ENCODE measurements around the gene DOCK8.

Gene DOCK8

DNA sequence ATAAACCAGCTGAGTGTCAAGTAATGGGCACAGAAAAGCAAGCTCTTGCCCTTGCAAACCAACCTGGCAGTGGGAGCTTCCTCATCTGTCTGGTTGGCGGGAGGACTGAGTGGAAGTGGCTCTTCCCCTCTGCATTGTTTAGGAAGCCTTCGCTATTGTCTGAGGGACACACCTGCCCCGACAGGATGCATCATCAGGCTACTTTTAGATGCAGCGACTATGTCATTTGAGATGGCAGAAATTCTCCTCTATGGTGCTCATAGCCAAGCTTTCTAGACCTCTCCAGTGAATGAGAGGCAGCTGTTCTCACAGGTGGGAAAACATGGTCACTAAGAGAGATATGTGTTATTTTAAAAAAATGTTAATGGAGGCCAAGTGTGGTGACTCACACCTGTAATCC, 104.0 kb downstream of the DOCK8 start:
- no peak for DNase-seq

DNA sequence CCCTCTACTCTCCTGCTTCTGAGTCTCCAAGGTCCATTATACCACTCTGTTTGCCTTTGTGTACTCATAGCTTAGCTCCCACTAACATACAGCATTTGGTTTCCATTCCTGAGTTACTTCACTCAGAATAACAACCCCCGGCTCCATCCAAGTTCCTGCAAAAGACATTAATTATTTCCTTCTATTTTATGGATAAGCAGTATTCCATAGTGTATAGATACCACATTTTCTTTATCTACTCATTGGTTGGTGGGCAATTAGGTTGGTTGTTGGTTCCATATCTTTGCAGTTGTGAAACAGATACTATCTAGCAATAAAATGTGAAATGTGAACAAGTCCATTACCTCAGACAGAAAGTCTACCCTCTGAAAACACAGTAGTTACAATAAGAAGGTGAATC, 110.3 kb downstream of the DOCK8 start:
- DNase-seq: no peak

DNA sequence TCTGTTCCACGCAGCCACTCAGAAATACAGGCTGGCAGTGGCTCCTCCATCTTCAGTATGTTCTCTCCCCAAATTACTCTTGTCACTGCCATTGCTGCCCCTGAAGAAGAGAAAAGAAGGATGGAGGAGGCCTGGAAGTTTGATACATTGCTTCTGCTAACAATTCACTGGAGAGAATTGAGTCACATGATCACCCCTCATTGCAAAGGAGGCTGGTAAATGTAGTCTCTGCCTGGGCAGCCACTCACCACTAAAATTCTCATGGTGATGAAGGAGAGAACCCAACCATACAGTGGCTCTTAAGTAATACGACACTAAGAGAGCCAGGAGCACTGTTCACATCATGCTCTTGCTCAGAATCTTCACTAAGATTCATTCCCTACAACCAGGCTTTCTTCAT, 112.0 kb downstream of the DOCK8 start:
- no peak for DNase-seq

DNA sequence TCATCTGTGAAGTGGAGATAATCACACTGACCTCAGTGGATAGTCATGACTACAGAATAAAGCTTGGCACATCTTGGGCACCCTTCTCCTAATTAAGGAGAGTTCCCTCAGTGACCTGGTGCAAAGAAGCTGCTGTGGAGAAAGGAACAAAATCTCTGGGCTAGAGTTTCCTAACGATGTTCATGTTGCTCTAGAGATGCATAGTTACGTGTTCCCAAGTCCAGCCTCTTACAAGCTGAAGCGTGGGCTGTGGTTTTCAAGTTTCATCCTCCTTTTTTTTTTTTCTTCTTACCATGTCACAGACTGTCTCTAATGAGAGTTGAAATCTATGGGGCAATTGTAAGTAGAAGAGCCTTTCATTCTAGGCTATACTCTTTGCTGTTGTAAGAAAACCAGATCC, 113.8 kb downstream of the DOCK8 start:
- DNase-seq: no peak

DNA sequence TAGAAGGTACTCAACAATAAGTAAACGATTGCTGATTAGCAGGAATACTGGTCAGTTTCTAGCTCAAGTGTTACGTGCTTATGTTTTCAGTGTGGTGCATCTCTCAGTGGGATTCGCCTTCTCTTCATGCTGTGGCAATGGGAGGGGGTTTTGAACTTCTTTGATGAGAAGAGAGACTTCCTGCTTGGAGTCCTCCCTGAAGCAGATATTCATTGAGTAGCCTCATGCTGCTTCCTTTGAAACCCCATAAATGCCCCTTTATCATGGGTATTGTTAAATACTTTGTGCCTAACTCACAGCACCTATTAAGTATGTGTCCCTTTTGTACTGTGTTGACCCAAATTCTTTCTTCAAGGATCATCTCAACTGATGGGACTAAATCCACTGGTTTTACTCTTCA, 116.5 kb downstream of the DOCK8 start:
- no peak for DNase-seq

DNA sequence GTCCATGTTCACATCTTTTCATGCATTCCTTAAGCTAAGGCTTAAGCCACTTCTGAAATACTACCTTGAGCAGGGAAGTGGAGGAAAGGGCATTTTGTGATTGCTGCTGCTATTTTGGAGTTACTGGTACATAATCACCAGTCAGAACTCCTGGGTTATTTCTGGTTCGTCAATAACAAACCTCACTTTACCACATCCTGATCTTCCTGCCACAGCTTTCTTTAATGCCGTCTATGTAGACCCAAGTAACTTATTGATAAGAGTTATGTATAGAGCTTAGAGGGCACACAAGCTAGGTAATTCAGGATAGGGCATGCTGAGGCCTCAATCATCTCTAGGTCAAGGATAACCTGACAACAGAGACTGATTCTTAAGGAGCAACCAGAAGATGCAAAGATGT, 120.7 kb downstream of the DOCK8 start:
- DNase-seq: no peak

DNA sequence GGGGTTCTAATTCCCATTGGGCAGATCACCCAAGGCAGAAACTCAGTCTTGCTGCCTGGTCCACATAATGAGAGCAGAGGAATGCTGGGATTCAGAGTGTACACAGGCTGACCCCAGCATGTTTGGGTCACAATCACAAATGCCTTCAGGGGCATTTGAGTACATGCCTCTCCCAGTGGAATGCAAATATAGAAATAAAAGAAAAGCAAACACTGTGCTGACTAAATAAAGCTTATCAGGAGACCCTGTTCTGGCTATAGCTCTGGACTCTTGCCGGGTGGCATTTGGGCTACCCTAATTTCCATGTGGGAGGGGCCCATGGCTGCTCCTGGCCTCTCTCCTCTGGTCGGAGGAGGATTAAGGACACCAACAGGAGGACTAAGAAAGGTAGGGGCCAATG, 121.4 kb downstream of the DOCK8 start:
- DNase-seq: no peak

DNA sequence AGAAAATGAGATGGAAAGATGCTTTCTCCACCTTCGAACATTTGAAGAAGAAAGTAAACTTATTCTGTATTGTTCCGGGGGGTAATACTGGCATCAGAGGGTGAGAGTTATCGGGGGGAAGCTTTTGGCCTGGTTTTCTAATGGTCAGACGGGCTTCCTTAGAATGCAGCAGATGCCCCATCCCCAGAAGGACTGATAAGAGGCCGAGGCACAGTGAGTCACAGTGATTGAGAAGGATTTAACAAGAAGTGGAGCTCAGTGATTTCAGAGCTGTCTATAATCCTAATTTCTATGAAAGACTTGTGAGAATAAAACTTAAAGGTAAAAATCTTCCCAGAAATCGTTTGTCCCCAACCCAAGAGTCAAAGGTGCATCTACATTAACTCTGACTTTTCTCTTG, 123.9 kb downstream of the DOCK8 start:
- no peak for DNase-seq

DNA sequence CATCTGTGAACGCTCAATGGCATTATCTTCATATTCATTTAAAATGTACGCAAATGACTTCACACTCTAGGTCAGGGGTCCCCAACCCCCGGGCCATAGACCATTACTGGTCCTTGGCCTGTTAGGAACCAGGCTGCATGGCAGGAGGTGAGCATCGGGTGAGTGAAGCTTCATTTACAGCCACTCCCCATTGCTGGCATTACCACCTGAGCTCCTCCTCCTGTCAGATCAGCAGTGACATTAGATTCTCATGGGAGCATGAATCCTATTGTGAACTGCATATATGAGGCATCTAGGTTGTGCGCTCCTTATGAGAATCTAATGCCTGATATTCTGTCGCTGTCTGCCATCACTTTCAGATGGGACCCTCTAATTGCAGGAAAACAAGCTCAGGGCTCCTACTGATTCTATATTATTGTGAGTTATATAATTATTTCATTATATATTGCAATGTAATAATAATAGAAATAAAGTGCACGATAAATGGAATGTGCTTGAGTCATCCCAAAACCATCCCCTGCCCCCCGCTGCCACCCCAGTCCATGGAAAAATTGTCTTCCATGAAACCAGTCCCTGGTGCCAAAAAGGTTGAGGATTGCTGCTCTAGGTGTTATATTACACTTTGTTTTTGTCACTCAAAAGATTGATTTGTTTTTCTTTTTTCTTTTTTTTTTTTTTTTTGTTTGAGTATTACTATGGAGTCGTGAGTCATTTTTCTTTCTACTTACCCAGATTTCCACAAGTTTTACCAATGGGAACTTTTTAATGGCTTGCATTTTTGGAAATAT, 127.2 kb downstream of the DOCK8 start:
- no peak for DNase-seq

DNA sequence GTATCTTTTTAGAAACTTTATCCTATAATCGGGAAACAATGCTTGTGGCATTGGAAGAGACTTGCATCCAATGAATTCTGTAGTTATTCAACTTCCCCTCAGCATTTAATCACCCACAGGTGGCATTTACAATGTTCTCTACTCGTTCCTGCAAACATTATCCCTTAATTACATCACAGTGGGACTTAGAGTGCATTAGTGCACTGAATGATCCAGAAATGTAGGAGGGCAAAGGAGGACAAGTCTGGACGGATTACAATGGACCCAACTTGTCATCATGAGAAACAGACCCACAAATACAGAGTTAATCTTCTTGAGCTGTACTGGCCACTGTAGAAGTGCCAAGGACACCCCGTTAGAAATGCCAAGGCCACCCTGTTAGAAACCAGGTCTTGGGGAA, 129.1 kb downstream of the DOCK8 start:
- no peak for DNase-seq

DNA sequence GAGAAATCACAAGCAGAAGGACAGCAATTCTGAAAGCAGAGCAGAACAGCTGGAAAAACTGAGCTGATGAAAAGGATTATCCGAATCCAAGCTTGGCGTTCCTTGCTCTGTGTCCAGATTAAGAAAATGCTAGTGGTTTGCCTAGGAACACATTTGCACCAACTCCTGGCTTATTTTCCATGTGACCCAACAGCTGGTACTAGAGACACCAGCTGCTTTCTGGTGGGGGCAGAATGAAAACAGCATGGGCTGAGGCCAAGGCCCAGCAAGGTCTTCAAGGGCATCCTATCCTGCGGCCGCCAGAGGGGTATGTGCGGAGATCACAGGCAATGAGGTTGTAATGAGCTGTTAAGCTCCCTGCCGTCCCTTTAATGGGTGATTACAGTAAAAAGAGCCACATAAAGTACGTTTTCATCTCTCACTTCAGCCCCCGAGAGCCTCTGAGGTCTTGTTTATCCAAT, 131.5 kb downstream of the DOCK8 start:
- no peak for DNase-seq

DNA sequence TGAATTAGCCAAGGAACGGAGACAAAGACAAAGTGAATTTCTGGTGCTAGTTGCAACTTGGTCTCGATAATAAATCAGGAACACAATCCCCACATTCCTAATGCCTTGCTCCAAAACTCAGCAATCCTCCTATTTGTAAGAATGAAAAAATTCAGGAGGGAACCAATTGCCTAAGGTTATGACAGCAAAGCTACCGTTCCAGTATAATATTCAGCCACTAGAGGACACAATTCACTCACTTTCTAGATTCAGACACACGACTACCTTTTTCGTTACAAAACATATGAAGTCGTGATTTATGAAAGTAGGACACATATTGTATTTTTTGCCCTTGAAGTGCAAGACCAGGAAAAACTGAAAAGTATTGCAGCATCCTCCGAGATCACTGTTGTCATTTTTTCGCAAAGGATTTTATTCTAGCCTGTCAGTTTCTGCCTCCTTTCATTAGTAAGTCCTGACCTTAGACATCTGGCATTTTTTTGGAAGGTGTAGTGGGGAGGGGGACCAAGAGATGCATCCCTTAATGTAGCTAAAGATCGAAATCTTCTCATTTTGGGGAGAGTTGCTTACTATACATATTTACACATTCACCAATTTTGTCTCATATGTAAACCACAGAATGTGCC, 133.1 kb downstream of the DOCK8 start:
- no peak for DNase-seq

DNA sequence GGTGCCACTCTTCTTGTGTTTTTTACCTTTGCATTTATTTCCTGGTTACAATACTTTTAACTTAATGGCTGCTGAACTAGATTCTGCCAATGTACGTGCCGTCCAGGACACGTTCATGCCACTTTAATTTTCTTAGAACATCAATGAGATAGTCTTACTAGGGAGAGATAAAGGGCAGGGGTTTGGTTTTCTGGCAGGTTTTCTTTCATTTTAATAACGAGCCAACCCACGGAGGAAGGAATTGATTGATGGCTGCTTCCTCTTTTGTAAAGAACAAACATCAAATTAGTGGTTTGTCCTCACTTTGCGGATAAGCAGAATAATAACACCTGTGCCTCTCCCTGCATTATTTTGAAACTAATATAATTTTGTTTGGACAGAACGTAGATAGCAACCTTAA, 135.7 kb downstream of the DOCK8 start:
- DNase-seq: no peak

DNA sequence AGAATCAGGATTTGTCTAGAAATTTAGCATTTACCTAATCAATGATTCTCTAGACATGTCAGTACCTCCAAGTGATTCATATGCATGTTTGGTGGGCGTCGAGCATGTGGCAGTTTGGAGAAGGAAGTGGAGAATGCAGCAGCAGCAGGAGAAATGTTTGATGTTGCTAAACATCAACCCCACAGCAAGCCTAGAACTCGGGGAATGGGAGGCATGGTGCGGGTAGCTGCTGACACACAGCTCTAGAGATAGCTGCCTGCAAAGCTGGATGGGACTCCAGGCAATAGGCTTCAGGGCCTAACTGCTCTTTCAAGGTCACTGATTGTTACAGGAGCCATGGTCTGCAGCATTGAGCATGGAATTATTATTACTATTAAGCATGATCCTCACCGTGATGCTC, 137.3 kb downstream of the DOCK8 start:
- DNase-seq: no peak

DNA sequence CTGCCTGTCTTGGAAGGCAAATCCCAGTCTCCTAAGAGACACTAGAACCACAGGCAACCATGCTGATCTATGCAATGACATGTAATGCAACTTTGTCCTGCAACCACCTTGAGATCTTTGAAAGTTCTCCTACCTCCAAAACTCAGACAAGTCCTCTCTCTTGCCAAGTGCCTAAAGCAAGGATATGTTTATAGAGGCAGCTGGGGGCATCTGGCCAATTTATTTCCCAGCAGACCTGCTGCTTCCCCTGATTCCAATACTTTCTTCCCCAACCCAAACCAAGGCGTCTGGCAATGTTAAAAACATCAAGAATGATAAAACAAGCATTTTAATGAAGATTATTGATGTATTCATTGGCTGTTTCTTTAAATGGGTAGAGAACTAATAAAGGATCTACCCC, 138.4 kb downstream of the DOCK8 start:
- no peak for DNase-seq

DNA sequence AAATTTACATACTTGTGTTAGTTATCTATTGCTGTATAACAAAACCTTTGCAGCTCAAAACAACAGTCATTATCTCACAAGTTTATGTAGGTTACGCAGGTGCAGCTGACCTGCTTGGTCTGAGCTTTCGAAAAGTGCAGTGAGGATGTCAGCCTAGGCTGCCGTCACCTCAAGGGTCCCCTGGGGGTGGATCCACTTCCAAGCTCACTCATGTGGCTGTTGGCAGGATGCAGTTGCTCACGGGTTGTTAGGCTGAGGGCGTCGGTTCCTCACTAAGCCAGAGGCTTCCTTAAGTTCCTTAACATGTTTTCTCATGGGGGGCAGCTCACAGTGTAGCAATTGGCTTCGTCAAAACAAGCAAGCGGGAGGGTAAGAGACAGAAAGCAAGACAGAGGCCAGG, 139.8 kb downstream of the DOCK8 start:
- no peak for DNase-seq

DNA sequence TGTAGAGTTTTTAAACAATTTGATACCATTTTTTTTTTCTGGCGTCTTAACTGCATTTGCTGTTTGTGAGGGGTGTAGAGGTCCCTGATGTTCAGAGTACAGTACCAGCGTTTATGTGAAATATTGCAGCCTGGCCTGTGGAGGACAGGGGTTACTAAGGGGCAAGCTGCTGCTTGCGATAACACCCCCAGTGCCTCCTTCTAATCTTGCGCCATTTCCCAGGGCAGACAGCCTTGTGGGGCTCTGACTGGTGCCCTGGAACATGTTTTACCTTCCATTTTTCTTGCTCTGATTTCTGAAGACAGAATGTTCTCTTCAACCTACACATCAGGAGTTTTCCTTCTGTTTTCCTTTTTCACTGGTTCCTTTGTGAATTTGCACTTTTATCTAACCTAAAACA, 142.9 kb downstream of the DOCK8 start:
- DNase-seq: no peak

DNA sequence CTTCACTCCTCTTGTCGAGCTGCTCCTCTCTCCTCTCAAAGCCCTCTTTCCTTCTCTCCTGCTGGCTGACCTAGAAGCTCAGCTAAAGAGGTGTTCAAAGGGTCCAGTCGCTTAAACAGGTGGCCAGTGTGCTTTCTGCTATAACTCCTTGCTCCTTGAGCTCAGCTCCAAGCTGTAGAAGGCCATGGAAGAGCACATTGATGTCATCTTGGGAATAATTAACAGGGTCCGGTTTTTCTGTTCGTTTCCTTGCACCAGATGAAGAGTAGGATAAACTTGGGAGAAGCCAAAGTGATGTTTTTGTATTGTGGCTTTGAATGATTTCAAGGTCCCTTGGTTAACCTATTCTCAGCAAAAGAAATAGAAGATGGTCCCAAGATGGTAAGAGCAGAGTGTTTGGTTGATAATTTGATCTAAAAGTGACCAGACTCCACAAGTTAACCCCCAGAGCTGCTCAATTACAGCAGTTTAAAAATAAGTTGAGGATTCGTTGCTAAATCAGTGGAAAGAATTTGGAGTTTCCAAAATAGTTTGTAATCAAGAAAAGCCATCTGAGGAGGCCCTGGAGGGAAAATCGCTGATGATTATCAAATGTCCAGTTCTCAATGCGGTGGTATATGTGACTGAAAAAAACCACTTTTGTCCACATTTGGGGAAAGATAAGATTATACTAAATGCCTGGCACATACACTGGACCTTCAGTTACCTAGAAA, 148.1 kb downstream of the DOCK8 start:
- no peak for DNase-seq

DNA sequence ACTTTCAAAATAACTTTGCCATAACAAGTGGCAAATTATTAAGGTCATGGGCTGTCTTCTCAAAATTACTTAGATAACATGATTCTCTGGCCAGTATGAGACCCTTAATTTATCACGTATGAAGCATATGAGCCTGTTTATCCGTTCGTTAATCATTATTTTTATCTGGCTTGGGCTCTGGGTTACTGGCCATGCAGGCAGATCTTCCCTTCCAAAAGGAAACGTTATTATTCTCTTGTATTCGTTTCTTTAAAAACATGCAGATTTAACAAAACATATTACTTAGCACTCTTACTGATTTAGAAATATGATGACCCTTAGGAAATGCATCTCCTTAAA, 148.6 kb downstream of the DOCK8 start:
- no peak for DNase-seq

DNA sequence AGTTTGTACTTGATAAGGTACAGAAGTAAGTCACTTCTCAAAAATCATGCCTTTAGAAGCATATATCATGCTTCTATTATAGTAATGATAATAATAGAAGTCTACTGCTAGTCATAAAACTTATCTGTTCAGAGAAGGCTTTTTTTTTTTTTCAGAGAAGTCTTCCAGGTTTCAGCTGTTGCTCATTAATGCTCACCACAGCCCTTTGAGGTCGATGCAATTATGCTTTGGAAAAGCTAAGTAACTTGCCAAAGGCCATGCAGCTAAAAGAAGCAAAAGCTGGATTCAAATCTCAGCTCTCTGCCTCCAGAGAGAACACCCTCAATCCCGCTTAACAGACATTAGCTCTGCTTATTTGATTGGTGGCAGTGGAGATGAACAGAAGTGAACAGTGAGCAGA, 150.8 kb downstream of the DOCK8 start:
- DNase-seq: no peak

DNA sequence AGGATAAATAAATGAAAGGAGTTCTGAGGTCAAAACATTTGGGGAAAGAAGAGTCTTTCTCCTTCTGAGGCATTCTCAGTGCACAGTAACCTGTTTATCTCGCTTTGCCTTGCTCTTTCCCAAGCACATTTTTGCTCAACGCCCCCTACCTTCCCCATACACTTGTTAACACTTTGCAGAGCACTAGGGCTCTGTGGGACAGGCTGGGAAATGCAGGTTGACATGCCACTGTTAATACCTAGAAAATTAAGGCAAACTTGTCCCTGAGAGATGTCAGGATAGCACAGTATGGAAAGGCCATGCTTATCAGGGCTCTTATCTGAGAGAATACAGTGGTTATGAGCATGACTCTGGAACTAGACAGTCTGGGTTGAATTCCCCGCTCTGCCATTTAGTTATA, 152.0 kb downstream of the DOCK8 start:
- no peak for DNase-seq

DNA sequence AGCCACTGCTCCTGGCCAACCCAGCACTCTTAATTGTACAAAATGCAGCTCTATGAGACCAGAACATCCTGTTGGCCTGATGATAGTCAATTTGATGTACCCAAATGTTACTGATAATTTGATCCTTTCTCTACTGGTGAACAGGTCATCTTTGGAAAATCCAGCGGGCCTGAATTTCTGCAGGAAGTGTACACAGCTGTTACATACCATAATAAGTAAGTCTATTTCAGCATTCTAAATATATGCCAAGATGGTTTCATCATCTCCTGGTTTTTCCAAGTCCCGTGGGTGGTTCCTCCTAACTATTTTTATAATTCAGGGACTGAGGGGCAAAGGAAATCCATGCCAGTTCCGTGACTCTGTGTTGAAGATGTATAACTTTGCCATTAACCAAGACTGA, 155.4 kb downstream of the DOCK8 start:
- DNase-seq: no peak

DNA sequence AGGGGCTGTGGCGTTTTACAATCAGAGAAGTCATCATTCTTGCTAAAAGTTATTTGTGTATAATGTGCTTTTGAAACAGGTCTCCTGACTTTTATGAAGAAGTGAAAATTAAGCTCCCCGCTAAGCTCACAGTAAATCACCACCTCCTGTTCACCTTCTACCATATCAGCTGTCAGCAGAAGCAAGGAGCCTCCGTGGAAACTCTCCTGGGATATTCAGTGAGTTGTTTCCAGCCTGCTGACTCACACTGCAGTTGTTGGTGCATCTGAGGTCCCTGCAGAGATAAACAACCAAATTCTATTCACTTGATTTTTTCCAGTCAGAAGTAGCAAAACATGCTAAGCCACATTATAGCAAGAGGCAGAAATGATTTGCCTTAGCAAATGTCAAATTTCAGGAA, 156.7 kb downstream of the DOCK8 start:
- DNase-seq: no peak

DNA sequence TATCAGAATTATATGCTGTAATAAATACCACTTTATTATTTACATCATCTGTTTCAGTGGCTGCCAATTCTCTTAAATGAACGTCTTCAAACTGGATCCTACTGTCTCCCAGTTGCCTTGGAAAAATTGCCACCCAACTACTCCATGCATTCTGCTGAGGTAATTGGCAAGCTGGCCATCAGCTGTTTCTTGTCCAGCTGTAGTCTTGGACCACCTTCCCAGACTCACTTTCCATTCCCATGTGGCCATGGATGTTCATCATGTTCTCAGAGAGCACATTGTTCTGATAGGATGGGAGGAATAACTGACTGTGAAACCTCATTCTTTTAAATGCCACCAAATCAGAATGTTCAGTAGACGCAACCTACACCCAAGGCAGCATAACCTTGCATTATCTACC, 157.5 kb downstream of the DOCK8 start:
- no peak for DNase-seq

Data from activated CD4-positive, CD25-positive, alpha-beta regulatory T cell (primary cell).